Daoy (cell line): Measurements from ENCODE around the gene ZDHHC8. TPM values are rescaled to one million over a fixed set of nuclear protein-coding genes. Genes with fewer than 3 reads are reported as not detected.

Experiments used
- DNase-seq: peaks from one replicate; pipeline ENCODE4 v3.0.0-alpha.2; 2015; ENCODE audit warnings: low read depth
- total RNA-seq: library from RNA; depleted of rRNA; stranded (reverse); fragments of >200 nt; shearing (Covaris generic); gene quantifications from 2 replicates; pipeline ENCODE4 v1.2.3, GENCODE V29; 2014

The ZDHHC8 gene
- total RNA-seq, 1 experiment from 2014 or later = 3.3 TPM

DNA sequence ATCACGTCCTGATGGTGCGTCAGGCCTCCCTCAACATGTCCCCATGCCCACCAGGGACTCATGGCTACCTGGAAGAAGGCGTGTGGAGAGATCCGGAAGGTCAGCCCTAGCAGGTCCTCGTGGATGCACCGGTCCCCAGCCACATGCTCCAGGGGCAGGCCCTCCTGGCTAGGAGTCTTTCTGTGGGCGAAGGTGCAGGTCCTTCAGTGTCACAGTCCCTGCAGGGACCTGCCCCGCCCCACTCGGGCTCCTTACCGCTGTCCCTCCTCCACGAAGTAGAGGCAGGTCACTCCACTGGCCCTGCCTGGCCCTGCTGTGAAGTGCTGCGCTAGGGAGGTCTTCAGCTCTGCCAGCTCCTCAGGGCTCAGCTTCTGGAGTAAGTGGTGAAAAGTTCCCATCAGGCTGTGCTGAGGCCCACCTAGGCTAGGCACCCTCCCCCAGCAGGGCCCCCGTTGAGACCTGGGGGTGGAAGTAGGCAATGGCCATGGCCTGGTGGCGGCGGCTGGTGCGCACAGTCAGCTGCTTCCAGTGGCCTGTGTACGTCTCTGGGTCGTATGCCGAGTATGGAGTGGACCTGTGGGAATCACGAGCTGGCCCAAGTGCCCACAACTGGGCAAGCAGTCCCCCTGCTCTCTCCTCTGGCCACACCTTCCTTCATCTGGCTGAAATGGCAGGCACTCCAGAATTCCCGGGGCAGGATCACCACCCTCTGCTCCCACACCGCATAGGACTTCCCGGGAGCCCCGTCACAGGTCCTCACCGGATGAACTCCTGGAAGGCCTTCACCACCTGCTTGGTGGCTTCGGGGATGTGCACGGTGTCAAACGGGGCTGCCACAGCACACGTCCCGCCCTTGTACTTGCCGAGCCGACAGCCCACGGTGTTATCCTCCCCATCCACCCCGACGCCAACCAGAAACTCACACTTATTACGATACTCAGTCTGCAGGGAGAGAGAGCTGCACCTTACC, 16.8 kb upstream of the ZDHHC8 start:
- no peak for DNase-seq

DNA sequence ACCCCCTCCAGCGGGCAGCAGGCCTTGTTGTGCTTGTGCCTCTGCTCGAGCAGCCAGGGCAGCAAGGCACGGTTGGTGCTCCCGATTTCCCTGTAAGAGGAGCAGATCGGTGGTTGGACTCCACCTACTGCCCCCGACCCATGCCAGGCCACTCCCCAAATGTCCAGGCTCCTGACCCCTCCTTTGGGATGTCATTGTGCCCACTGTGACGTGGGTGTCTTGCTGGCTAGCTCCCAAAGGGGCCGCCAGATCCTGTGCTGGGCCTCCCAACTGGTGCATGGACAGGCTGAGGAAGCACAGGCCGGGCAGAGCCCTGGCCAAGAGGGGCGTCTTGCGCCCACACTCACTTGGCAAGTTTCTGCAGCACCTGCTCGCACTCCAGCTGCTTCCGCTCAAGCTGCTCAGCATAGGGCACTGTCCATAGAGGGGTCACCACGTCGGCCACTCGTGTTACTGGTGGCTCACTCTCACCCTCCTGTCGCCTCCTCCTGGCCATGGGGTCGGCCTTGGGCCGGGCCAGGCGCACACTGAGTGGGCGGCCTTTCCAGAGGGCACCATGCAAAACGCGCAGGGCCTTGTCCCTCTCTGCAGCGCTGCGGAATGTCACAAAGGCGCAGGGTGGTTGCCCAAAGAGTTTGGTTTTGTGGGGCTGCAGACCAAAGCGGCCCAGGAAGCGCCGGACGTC, 15.8 kb upstream of the ZDHHC8 start, which contains the start of gene RANBP1:
TSS of gene RANBP1 (plus strand) at position 414 of the 685 bp plus-strand sequence. CDS start at position 495, 81 bp downstream.
- no peak for DNase-seq

DNA sequence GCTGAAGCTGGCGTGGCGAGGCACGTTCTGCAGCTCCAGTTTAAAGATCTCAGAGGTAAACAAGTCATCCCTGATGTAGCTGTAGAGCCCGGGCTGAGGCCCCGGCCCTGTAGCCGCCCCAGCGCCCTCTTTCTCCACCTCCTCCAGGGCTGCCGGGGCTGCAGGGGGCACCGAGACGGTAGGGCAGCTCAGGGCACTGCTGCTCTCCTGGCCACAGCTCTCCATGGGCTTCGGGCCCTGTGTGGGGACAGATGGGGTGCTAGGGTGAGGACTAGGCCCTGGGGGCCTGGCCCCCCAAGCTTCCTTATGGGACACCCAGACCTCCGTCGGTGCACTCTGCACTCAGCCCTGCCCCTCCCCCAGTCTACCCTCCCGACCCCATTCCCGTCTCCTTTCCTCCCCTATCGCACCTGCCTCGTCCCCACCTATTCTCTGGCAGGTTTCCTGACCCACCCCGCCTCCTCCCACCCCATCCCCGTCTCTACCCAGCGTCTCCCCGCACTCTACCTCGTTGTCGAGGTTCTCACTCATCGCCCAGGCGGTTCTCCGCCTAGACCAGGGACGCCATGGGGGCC, 15.1 kb upstream of the ZDHHC8 start:
- DNase-seq = no peak

DNA sequence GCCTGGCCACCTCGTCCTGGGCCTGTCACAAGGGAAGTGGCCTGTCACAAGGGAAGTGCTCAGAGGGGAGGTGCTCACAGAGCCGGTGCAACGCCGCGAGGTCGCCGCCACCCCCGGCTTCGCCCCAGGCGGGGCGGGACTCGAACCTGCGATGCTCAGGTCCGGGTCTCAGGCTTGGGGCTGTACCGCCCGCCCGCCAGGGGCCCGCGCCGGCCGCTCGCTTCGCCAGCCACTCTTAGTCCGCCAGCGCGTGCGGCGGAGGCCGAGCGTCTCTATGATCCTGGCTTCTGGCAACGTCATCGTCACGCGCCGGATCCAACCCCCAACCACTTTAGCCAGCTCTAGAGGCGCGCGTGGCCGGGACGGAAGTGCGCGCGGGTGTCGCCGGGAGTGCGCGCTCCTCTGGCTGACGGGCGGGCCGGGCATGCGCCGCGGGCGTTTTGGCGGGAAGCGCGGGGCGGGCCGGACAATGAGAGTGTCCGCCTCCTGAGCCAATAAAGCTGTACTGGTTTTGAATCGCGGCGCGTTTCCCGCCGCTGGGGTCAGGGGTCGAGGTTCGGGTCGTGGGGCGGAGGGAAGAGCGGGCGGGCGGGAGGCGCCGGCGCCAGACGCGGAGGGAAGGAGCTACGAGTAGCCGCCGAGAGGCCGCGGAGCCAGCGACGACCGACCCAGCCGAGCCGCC, 14.5 kb upstream of the ZDHHC8 start, which contains the start of gene TRMT2A:
TSS of gene TRMT2A (minus strand) at position 276 of the 682 bp plus-strand sequence. CDS start 320 bp downstream, outside the sequence.
- peak; percentile 99 for DNase-seq

DNA sequence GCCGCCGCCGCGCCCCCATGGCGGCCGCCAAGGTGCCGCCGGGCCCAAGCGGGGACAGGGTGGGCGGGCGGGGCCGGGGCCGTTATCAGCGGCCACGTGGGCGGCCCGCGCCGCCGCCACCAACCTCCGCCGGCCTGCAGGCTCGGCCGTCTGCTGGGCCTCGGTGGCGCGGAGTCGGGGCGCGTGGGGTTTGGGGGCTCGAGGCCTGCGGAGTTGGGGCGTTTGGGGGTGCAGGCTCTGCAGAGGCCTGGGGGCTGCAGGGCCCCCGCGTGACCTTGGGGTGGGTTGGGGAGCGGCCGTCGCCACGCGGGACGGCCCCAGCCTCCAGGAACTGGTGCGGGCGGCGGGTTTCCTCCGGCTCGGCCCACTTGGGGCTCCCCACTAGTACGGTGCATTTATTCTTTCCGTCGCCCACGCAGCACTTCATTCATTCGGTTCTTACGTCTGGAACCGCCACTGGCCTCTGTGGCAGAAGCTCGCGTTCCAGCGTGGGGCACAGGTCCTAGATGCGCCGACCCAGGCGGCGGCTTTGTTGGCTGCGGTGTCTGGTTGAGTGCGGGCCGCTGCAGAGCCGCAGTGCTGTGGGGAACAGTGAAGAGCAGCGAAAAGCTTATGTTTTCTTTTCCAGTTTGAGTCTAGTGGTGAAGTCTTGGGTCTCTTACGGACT, 13.8 kb upstream of the ZDHHC8 start:
- DNase-seq = no peak

DNA sequence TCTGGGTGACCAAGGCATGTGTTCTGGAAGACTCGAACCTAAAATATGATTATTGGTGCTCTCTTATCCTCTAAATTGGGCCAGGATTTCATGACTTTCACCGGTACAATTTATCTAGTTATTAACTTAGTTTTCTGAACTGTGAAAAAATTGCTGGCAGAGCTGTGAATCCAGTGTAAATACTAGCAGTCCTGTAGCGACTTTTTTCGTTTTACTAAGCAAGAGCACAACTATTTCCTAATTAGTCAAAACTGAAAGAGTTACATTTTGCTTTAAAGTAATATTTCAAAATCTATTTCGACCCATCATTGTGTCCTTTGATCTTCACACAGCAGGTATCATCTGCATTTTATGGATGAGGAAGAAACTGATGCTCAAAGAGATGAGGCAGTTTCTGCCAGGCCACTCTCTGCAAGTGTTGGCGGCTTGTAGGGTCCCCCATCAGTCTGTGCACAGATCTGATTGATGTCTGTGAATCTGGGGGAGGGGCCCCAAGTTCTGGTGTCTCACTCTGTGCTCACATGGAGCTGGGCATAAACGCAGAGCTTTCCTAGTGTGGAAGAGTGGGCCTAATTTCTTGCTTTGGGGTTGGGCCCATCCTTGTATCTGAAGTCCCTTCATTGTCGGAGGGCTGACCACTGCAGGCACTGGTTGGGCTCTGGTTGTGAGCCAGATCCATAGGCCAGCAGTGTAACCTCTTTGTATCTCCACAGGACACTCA, 13.1 kb upstream of the ZDHHC8 start:
- DNase-seq = no peak

DNA sequence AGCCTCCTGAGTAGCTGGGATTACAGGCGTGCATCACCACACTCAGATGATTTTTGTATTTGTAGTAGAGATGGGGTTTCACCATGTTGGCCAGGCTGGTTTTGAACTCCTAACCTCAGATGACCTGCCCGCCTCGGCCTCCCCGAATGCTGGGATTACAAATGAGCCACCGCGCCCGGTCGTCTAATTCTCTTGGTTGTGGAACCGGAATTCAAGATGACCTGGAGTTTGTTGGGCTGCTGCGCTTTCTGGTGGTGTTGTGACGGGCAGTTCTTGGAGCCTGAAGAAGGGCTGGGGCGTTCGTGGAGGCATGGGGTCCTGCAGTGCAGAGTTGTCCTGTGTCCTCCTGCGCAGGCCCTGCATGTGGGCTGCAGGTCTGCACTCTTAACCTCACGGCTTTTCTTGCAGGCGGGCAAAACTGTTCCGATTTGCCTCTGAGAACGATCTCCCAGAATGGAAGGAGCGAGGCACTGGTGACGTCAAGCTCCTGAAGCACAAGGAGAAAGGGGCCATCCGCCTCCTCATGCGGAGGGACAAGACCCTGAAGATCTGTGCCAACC, 9.7 kb upstream of the ZDHHC8 start:
- no peak for DNase-seq

DNA sequence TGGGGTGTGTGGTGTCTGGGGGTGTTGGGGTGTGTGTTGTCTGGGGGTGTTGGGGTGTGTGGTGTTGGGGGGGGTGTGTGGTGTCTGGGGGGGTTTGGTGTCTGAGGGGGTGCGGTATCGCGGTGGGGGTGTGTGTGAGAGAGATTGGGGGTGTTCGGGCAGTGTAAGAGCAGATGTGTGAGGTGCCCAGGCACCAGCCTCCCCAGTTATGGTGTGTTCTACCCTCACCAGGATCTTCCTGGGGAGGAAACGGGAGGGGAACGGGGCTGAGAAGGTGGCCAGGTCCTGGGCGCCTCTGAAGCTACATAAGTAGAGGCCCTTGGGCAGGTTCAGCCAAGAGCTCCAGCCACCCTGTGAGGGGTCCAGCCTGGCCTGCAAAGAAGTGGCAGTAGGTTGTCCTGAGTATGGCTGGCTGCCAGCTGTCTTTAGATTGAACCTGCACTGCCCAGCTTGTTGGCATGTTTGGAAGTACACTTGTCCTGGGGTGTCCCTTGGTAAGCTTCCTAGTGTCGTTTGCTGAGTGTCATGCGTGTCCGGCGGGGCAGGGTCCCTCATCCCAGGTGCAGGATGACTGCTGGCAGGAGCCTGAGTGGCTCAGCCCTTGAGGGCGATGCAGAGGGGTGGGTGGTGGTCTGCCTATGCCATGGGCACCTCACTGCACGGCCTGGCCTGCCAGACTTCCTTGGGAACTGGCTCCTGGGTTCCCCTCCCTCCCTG, 8.1 kb upstream of the ZDHHC8 start:
- no peak for DNase-seq

DNA sequence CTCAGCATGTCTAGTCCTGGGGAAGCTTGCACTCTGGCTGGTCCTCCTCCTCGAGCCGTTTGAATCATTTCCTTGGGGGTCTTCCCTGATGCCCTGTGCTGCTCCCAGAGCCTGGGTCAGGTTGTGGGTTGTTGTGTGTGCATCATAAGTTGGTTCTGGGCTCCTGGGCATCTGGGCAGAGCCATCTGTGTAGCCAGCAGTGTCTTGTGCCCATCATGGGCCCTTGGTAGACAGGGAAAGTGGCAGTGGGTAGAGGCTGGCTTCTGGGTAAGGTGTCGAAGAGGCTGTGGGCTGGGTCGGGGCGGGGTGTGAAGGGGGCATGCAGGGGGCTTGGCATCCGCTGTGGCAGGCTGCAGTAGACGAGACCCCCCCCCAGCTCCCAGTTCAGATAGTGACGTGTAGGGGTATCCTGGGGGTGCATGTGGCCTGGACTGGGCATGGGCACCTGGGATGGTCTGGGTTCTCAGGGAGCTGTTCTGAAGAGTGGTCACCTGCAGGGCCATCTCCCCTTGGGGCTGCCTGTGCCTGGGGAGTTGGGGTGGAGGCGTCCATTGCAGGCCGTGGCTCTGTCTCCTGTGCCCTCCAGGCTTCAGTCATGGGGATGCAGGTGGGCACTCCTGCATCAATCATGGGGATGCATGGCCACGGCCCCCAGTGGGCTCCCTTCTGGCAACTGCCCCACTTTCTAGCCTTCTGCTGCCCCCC, 7.4 kb upstream of the ZDHHC8 start:
- no peak for DNase-seq

DNA sequence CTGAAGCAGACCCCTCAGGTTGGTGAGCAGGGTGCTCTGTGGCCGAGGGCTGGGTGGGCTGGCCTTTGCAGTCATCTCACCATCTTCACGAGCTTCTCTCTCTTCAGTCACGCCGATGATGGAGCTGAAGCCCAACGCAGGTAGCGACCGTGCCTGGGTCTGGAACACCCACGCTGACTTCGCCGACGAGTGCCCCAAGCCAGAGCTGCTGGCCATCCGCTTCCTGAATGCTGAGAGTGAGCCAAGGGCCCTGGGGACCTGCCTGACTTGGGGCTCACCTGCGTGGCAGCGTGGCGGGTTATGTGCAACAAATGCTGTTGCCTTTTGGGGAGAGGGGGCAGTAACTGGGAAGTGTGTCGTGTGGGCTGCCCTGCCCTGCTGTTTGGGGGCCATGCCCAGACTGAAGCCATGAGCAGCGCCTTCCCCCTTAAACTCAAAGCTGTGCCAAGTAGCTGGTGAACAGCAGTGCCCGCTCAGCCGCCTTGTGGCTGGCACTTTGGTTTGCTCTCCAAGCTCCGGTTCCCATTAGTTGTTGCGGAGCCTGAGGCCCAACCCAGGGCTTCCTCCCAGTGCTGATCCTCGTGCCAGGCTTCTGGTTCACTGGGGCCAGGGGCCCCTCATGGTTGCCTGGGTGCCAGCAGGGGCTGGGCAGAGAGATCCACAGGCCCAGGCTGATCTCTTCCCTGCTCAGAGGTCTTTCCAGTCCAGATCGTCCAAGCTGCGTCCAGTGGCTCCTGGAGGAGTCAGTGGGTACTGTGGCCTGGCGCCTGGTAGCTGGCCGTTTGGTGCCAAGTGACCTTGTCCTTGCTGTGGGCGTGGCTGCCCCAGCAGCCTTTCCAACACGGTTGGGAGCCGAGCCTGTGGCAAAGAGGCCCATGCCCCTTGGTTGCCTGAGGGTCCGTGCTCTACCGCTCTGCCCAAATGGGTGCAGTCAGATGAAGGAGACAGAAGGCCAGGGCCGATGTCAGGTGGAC, 6.1 kb upstream of the ZDHHC8 start:
- DNase-seq = no peak

DNA sequence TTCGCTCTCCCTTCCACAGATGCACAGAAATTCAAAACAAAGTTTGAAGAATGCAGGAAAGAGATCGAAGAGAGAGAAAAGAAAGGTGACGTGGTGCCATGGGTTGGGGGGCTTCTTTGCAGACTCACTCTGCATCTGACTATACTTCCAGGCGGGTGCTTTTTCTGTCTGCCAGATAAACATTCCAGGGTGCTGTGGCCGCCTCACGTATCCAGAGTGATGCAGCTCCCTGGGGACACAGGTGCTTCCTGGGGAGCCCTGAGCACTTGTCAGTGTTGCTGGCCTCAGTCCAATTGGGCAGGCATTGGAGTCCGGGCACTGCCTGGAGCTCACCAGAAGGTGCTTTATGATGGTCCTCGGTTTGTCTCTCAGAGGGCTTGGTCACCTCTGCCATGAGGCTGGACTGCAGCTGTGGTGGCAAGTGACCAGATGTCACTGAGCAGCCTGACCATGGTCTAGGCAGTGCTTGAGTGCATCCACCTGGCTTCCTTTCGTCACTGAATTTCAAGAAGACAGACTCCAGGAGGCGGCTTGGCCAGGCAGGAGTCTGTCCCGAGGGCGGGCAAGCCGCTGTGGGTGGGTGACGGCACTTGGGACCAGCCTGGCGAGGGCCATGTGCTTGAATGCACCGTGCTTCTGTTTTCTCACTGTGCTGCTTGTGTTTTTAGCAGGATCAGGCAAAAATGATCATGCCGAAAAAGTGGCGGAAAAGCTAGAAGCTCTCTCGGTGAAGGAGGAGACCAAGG, 5.1 kb upstream of the ZDHHC8 start:
- no peak for DNase-seq

DNA sequence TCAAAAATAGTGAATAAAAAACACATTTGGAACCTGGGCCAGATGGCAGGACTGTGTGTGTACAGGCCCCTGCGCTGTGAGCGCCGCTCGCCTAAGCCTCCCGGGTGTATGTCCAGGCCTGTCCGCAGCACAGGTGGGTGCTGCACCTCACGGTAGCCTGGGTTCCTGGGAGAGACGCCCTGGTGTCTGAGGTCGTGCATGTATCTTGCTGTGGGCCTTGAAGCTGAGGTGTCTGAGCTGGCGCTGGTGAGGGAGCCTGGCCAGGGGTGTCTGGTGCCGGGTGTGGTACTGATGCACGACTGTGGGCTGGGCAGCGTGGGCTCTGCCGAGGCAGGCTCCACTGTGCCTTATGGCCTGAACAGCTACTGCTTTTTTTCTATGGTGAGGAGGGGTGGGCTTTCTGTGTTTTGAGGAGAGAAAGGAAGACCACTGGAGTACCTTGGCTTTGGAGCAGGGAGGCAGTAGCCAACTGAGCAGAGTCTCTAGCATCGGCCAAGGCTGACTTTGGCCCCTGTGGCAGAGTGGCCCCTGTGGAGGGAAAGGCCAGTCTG, 4.2 kb upstream of the ZDHHC8 start:
- DNase-seq = no peak

DNA sequence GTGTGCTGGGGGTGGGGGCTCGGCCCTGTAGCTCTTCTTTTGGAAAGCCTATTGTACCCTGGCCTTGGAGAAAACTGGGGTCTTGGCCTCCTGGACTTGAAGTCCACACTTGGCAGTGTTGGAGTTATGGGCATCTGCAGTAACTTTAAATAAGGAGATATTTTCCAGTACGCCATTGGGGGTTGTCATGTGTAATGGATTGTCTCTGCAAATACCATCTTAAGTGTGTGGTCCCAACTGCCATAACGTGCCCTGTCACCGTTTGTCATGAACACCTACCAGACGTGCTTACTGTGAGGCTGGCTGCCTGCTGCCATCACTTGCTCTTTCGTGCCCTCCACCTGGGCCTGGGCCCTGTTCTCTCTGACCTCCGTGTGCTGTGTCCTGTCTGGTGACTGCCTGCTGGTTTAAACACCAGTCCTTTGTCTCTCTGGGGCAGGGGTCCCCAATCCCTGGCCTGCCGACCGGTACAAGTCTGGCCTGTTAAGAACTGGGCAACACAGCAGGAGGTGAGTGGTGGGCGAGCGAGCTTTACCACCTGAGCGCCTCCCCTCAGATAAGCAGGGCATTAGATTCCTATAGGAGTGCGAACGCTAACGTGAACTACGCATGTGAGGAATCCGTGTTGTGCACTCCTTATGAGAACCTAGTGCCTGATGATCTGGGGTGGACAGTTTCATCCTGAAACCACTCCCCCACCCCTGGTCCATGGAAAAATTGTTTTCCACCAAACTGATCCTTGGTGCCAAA, 3.6 kb upstream of the ZDHHC8 start:
- DNase-seq = no peak

DNA sequence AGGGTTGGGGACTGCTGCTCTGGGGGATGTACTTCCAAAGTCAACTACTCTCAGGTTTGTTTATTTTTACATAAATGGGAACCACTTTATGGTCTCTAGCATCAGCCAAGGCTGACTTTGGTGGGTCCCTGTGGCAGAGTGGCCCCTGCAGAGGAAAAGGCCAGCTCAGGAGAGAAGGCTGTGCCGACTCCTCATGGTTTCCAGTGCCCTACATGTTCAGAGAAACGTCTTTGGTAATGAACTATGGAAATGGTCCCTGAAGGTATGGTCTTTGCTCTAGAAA, 3.0 kb upstream of the ZDHHC8 start:
- no peak for DNase-seq

DNA sequence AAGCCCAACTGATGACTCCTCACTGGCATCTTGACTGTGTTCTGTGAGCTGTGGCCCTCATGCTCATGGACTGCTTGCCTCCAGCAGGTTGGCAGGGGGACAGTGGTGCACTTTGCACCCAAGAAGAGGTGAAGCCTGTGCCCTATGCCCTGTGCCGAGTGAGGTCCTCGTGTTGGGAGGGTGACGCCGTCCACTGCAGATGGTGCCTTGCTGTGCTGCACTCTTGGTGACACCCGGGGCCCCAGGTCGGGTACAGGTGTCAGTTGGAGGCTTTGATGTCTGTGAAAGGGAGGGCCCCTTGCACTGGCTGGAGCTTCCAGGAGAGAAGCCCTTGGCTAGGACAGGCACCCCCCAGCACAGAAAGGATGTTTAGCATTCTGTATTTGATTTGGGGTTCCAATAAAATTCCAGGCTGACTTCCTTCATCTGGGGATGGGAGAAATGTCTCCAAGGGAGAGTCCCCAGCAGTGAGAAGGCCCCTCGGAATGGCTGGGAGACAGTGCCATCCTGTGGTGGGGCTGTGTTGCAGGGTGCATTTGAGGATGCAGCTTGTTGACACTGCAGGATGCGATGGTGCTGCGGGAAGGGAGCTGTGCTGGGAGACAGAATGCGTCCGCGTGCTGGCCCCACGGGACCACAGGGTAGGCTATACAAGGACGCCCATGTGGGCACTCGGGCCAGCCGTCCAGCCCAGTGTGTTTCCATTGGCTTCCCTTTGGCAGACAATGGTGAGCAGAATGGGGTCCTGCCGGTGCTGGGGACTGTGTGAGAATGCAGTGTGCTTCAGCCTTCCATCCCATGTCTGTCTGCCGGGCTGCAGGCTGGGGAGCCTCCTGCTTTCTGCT, 2.5 kb upstream of the ZDHHC8 start:
- DNase-seq = peak; percentile 54

DNA sequence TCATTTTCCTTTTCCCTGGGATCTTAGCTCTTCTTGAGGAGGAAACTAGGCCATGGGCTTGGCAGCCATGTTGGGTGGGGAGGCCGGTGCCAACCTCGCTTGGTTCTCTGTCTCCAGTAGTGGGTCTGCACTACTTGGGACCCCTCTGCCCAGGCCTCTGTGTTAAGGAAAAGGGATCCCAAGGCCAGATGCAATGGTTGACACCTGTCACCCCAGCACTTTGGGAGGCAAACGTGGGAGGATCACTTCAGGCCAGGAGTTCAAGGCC, 1.9 kb upstream of the ZDHHC8 start:
- DNase-seq = no peak
